Activated T-cell treated with anti-CD3 and anti-CD28 coated beads for 1 hour (primary cell): Measurements from ENCODE around the gene CAT.
"Not testable (repeated sequence)": the region's sequence is repeated elsewhere in the genome, so short reads cannot be mapped to it uniquely, and the experiment has no call there.

ENCODE experiments used
- DNase-seq: peaks from one replicate; pipeline ENCODE4 v3.0.0-alpha.2; 2020; ENCODE audit warnings: low read depth

CAT gene

DNA sequence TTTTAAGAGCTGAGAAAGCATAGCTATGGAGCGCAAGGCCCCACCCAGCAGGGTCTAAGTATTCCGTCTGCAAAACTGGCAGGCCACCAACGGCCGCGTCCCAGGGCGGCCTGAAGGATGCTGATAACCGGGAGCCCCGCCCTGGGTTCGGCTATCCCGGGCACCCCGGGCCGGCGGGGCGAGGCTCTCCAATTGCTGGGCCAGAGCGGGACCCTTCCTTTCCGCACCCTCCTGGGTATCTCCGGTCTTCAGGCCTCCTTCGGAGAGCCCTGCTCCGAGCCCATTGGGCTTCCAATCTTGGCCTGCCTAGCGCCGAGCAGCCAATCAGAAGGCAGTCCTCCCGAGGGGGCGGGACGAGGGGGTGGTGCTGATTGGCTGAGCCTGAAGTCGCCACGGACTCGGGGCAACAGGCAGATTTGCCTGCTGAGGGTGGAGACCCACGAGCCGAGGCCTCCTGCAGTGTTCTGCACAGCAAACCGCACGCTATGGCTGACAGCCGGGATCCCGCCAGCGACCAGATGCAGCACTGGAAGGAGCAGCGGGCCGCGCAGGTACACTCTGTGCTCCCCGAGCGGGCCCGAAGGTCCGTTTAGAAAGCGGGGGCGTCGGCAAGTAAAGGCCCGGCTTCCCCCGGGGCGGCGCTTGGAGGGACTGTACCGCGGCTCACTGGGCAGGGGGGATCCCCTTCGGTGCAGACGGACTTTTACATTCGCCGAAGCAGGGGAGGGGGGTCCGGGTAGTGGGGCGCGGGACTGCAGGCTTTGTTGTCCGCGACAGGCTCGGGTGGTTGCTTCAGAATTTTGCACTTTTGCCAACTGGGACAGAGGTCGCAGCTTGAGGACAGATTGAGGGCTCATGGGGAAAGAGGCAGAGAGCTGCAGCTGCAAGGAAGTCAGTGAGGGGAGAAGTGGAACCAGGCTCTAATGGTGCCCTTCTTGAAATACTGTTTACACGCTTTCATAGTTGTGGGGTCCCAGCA is at the start of gene CAT:
Gene CAT, plus strand, starts transcription at position 406 of the 979 bp plus-strand sequence. Its CDS starts 80 bp downstream, at position 486.
- DNase-seq = peak; percentile 97

DNA sequence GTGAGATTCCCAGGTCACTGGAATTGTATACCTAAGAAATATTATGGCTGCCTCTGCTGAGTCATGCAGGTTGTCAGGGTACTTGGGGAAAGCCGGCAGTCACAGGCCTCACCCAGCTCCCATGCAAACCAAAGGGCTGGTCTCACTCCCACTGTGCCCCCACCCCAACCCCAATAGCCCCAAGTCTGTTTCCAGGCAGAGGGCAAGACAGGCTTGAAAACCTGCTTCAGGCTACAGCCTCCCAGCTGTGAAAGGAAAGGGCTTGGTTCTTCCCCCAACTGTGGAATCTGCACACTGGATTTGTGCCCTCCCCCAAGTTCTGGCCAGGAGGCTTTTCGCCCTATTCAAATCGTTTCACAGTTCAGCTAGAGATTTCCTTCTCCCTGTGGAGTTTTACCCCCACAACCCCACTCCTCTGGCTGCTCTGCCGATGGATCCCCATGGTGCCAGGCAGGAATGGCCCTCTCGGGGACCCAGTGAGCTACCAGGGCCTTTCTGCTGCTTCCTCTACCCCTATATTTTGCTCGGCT is 43.9 kb upstream of the CAT start:
- DNase-seq = no peak

DNA sequence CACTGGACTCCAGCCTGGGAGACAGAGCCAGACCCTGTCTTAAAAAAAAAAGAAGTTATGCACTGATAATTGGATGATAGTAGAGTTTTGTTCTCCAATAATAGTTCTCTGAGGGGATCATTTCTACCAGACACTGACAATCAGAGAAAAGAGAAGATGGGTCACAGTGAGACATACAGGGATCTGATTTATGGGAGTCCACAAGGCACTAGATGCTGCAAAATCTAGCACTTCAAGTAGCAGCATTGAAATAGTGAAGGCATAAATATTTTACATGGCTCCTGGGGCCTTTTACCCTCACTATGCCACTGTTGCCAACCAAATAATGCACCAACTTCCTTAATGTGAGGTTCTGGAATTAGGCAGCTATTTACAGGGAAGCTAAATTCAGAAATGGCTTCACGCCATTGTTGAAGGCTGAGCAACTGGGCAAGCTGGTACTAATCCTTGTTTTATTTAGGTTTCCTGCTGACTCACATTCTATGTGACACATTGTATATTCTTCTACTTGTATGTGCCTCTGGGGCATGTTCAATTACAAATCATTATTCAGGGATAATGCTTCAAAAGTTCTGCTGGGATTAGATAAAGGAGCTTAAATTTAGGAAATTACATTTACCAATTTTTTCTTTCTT is 42.7 kb upstream of the CAT start:
- no peak for DNase-seq

DNA sequence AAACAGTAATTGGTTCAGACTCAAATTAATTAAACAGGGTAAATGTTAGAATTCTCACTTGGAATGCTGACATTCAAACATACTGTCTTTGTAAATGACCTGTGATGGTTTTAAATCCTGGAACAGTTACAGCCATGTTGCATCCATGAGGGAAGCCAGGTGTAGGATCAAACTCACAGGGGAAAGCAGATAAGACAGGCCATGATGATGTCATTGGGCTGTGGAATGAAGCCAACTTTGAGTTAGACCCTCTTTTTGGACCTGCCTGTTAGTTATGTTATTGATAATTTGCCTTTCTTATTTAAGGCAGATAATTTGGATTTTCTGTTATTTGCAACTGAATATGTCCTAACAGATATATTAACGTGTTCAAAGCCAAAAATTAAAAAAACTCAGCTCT is 41.6 kb upstream of the CAT start:
- DNase-seq = no peak

DNA sequence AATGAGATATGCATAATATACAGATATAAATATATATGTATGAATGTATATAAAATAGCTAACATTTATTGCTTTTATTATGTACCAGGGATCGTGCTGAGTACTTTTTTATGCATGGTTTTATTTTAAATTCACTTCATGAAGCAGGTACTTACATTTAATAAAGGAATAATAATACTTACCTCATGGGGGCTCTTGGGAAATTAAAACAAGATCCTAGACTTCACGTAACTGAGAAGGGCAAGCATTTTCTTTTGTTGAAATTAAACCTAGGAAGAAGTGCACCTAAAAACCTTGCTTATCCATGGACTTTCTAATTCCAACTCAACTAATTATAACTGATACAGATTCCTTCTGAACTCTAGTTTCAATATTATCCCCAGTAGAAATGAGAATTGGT is 40.9 kb upstream of the CAT start:
- no peak for DNase-seq

DNA sequence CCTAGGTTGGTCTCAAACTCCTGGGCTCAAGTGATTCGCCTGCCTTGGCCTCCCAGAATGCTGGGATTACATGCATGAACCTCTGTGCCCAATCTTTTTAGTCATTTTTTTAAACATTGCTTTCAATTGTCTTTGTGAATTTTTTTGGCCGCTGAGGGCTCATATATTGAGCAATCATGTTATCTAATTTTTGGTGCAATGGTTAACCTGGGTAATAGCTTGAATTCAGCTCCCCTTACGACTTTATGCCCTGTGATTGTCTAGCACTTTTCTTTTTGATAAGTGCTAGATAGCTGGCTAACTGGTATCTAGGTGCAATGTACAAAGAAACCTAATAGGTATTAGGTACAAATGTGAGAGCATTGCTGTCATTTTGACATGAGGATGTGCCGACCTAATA is 35.3 kb upstream of the CAT start:
- no peak for DNase-seq

DNA sequence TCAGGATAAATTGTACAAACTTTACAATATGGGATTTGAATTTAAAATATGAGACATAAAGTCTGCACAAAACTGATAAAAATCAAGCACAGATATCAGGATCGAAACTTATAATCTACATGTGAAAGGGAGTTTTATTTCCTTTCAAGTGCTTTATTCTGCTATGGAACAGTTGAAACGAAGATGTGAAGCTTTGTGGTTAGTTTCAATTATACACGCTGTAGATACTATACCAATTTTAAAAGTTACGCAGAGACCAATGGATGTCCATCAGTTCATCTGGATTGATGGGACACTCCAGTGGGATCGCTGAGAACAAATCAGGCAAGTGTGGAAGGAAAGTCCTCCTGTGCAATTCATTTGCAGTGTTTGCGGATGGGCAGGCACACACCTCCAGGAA is 34.5 kb upstream of the CAT start:
- no peak for DNase-seq

DNA sequence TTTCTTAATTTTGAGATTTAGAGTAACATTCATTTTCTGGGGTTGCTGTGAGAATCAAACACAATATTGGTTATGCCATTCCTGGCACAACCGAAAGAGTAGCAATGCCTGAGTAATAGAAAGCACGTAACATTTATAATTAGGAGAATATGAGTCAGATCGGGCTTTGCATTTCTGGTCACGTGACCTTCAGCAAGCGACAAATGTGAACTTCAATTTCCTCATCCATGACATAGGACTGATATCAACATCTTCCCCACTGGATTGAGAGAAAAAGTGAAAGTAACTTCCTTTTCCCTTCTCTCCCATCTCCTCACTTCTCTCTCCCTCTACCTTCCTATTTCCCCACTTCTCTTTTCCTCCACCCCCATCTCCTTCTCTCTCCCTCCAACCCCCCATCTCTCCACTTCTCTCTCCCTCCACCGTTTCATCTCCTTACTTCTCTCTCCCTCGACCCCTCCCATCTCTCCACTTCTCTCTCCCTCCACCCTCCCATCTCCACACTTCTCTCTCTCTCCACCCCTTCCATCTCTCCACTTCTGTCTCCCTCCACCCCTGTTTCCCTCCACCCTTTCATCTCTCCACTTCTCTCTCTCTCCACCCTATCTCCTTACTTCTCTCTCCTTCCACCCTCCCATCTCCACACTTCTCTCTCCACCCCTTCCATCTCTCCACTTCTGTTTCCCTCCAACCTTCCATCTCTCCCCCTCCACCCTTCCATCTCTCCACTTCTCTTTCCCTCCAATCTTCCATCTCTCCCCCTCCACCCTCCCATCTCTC is 33.5 kb upstream of the CAT start:
- DNase-seq = no peak

DNA sequence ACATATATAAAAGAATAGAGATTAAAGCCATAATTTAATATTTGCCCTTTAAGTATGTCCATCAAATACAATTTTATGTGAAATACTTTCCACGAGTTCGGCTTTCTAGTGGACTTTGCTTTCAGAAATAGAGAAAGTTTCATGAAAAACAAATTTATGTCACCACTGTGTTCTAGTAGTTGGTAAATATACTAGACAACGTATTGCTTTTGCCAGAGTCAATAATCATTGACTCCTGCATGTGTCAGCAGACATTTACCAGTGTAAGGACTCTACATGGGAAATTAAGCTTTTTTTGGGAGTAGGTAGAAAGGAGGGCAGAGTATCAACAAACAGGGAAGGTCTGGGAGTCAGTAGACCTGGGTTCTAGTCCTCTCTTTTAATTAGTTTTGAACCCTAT is 32.3 kb upstream of the CAT start:
- DNase-seq = no peak

DNA sequence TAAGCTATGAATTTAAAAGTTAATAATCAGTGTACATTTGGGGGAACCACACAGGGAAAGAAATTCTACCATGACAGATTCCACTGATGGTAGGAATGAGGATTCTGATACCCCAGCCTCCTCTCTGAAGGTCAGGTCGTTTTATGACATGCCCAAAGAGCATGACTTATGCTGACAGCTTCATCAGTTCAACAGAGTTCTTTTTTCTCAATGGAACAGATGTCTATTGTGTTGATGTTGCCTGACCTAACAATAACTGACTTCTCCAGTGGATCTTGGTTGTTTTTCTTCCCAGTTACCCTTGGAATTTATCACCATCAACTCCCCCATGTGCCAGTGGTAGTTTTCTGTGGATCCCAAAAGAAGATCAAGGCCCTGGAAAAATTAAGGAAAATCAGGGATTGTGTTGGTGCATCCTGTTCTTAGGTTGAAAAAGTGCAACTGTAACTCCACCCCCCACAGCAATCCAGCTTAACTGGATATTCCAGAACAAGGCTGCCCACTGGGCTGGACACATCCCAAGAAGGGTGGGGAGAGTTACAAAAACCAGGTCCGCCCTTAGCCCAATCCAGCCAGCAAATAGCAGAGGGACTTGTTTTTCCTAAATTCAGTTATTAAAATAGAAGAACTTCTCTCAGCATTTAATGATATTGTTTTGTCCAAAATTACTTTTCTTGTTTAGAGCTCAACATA is 31.5 kb upstream of the CAT start:
- no peak for DNase-seq

DNA sequence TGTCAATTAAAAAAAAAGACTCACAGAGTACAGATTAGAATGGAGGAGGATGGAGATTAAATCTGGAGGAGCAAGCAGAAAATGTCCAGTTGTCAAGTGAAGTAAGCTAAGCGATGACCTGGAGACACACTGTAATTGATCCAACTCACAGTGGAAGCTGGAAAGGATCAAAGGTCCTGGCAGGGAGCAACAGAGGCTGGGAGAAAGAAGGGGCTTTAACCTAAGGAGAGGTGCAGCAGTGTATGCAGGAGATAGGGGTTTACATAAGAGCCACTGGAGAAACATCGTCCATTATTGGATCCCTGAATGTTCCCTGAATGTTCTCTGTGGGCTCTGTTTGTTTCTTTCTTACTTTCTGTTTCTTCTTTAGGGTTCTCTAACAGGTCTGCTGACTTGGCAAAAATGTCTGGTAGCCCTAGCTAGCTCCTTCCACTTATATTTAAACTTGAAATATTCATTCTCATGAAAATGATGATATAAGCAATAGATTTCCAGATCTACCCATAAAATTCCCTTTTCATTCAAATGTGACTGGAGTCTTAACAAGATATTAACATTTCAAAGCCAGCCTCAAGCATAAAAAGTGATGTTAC is 30.1 kb upstream of the CAT start:
- DNase-seq = no peak

DNA sequence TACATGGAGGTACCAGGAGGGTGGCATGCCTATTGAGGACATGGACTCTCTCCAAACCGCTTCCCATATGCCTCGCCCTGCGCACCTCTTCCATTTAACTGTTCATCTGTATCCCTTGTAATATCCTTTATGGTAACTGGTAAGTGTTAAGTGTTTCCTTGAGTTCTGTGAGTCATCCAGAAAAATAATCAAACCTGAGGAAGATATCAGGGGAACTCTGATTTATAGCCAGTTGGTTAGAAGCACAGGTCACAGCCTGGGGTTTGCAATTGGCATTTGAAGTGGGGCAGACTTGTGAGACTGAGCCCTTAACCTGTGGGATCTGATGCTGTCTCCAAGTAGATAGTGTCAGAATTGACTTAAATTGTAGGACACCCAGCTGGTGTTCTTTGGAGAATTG is 27.6 kb upstream of the CAT start:
- no peak for DNase-seq

DNA sequence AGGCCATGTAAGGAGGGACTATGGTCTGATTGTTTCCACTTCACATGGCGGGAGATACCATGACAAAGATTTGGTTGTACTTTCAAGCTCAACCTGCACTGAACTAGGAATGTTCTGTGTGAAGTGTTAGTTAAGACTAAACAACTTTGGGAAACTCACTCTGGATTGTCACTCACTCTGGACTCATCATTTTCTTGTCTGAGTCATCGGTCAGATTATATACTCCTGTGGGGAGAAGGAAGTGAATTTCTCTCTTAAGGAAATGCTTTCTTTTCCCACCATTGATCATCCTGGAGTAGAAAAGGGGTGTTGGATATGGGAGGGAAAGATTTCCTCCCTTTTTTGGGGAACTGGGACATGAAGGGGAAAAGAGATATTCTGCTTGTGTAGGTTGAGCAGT is 26.9 kb upstream of the CAT start:
- DNase-seq = no peak

DNA sequence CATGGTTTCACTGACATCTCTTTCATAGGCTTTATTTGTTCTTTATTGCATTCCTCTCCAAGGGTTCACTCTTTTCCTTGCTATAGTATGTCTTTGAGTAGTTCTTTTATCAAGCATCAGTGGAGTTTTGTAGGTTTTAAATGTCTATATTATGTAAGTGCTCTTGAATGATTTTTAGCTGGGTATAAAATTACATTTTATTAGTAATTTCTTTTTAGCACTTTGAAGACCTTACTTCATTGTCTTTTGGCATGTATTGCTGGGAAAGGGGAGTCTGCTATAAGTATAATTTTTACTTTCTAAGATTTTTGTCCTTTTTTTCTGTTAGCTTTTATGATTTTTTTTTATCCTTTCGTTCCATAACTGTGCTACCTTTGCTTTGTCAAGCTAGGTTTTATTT is 25.5 kb upstream of the CAT start:
- no peak for DNase-seq

DNA sequence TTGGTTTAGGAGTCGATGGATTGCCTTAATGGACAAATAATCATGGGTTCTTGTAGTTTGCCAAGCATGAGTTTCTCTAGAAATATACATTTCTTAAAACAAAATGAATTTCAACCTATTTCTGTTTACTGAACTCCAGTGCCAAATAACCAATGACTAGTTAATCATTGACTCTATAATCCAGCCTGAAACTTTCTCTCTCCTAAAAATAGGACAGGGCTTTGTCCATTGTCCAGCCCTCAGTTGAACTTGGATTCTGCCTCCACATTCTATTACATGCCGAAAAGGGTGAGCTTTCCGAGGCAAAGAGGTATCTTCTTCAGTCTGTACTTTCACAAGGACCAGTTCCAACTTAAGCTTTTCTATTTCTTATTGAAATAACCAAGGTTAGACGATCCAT is 23.2 kb upstream of the CAT start:
- DNase-seq = no peak

DNA sequence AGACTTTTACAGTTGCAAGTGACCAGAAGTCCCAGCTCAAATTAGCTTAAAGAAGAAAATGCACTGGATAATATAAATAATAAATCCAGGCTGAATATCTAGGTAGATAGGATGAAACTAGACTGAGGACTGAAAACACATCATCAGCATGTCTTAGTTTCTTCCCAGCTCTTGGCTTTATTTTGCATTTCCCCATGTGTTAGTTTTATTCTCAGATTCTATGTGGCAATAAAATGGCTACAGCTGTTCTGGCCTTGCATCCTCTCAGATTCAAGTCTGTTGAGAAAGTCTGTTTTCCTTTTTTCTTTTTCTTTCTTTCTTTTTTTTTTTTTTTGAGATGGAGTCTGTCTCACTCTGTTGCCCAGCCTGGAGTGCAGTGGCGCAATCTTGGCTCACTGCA is 22.6 kb upstream of the CAT start:
- DNase-seq = no peak

DNA sequence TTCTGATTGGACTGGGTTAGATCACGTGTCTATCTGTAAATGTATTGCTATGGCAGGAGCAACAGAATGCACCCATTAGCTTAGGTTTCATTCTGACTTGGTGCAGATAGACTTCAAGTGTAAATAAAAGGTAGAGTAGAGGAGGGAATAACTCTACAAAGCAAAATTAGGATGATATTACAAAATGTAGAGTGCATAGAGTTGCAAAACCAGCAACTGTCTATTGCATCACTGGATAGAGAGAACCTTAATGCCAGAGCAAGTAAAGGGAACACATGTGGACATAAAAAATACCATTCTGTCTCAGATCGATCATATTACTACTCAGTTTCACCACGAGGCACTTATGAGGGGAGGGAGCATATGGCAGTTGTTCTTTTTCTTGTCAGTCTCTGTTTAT is 22.0 kb upstream of the CAT start:
- DNase-seq = no peak

DNA sequence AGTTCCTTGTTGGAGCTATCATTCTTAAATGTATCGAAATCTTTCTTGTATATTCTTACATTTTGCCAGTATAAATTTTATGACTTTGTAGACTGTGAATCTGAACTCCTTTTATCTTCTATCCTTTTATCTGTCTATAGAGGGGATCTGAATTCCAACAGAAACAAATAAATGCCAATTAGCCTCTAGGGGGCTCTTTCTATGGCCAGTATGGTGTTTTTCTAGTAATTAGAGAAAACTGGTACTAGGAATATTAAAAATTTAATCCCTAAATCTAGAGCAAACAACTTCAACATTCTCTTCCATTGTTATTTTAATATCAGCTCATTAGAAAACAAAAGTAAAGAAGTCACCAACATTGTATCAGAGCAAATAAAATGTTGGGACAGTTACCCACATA is 21.5 kb upstream of the CAT start:
- no peak for DNase-seq

DNA sequence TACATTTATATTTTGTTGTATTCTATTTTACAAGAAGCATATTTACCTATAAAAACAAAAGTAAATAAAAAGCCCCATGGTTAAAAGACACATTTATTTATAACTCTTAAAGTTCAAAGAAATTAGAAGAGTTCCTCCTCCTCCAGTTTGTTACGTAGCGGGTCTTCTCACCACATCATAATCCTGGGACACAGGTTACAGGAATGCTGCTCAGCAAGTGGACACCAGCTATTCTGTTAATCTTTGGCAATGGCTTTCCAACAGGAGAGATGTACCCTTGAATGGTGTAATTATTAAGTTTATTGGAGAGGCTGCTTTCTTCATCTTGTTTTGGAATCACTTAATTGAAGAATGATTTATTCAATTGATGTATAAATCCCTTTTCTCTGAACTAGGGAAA is 19.6 kb upstream of the CAT start:
- DNase-seq = no peak

DNA sequence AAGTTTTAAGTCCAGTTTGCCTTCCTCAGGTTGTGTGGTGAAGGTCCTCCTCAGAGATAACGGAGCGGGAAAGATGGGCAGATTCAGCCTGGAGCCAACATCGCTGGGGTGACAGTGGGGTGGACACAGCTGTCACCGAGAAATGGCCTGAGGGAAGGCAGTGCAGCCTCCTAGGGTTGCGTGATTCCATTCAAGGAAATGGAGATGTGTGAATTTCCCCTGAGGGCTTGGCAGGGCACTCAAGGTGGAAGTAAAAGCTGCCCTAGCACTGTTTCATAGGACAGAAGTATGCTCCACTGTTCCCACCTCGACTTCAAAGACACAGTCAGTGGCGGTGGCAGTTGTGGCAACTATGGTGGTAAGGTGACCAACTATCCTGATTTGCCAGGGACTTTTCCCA is 15.4 kb upstream of the CAT start:
- no peak for DNase-seq

DNA sequence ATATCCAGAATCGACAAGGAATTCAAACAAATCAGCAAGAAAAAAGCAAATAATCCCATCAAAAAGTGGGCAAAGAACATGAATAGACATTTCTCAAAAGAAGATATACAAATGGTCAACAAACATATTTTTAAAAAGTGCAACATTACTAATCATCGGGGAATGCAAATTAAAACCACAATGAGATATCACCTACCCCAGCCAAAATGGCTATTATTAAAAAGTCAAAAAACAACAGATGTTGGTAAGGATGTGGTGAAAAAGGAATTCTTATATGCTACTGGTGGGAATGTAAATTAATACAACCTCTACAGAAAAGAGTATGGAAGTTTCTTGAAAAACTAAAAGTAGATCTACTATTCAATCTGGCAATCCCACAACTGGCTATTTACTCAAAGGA is 13.9 kb upstream of the CAT start:
- DNase-seq = not testable (repeated sequence)

DNA sequence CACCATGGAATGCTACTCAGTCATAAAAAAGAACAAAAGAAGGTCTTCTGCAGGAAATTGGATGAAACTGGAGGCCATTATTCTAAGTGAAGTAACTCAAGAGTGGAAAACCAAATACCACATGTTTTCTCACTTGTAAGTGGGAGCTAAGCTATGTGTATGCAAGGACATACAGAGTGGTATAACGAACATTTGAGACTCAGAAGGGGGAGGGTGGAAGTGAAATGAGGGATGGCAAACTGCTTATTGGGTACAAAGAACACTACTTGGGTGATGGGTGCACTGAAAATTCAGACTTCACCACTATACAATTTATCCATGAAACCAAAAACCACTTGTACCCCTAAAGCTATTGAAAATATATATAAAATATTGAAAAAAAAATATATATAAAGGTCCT is 13.4 kb upstream of the CAT start:
- DNase-seq = no peak
